PC-3 (cell line): ENCODE measurements around the gene PBX4.

Source experiments
- CTCF ChIP-seq: fragments of 300-600 bp; sonication (generic); conservative IDR thresholded peaks from 2 replicates; pipeline ENCODE4 v1.5.1; 2017; ENCODE audit warnings: antibody characterized with exemption, low read depth, mild to moderate bottlenecking, low read length
- EZH2 ChIP-seq: fragments of 300-600 bp; sonication (generic); IDR thresholded peaks from one replicate; pipeline ENCODE4 v1.6.1; 2017; ENCODE audit warnings: antibody characterized with exemption, mild to moderate bottlenecking, low read length; ENCODE audit not compliant: unreplicated experiment
- EZH2phosphoT487 ChIP-seq: fragments of 300-600 bp; sonication (generic); IDR thresholded peaks from 2 replicates; pipeline ENCODE4 v1.6.1; 2018; ENCODE audit warnings: mild to moderate bottlenecking, antibody characterized with exemption, low read length, borderline replicate concordance

DNA sequence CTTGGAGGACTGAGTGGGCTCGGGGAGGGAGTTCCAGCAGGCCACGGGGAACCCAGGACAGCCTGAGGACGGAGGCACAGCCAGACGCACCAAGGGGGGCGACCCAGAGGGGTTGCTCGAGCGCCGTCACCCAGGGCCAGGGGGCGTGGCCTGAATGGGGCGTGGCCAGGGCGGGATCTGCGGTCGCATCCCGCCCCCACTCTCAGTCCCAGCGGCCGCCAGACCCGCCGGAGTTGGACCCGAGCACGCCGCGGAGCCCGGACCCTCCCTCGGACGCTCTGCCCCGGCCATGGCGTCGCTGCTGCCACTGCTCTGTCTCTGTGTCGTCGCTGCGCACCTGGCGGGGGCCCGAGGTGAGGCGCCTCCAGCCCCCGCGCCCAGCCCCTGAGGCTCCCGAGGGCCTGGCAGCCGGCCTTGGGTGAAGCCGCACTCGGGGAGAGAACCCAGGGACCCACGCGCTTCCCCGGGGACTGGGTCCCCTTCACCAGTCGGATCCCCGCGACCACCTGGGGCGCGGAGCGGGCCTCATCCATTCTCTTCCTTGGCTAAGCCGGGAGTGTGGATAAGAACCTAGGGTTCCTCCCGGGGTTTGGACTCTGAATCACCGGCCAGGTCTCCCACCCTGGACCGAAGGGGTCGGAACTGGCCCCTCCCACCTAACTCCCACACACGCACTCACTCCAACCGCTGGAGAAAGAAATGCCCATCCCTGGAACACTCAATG lies 80.3 kb downstream of the PBX4 start, which contains the start of gene CILP2:
- no peak for TF ChIP-seq CTCF
- TF ChIP-seq EZH2, result no peak
- TF ChIP-seq EZH2phosphoT487, result no peak
